ENCODE data around the gene PDGFA.
"Not testable (repeated sequence)": the region's sequence is repeated elsewhere in the genome, so short reads cannot be mapped to it uniquely, and the experiment has no call there.

The PDGFA gene

DNA sequence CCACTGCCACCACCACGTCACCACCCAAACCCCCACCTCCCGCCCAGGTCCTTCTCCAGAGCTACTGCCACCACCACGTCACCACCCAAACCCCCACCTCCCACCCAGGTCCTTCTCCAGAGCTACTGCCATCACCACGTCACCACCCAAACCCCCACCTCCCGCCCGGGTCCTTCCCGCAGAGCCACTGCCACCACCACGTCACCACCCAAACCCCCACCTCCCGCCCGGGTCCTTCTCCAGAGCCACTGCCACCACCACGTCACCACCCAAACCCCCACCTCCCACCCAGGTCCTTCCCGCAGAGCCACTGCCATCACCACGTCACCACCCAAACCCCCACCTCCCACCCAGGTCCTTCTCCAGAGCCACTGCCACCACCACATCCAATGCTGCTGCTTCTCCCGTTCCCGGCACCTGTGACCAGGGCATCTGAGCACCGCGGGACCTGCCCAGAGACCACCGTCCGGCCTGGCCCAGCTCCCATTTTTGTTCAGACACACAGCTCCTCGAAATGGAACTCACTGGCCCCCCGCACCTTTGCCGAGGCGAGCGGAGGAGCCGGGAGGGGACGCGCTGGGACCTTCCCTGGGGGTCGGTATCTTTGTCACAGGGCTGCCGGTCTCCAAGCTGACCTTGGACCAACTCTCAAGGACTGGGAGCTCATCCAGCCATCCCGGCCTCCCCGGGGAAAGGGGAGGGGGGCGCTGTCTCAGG lies 32.7 kb upstream of the PDGFA start:
- not testable (repeated sequence) for DNase-seq (ENCODE audit: low read depth in 2 of 2)

- DNase-seq (ENCODE audit: low read depth in 2 of 2), result not testable (repeated sequence)
These were observed 31.9 kb upstream of the PDGFA start for GRCh38 chr7:551615-551970.

GRCh38 chr7:550881-551614 lies 31.4 kb upstream of the PDGFA start:
- no peak for DNase-seq (ENCODE audit: low read depth in 2 of 2)

DNA sequence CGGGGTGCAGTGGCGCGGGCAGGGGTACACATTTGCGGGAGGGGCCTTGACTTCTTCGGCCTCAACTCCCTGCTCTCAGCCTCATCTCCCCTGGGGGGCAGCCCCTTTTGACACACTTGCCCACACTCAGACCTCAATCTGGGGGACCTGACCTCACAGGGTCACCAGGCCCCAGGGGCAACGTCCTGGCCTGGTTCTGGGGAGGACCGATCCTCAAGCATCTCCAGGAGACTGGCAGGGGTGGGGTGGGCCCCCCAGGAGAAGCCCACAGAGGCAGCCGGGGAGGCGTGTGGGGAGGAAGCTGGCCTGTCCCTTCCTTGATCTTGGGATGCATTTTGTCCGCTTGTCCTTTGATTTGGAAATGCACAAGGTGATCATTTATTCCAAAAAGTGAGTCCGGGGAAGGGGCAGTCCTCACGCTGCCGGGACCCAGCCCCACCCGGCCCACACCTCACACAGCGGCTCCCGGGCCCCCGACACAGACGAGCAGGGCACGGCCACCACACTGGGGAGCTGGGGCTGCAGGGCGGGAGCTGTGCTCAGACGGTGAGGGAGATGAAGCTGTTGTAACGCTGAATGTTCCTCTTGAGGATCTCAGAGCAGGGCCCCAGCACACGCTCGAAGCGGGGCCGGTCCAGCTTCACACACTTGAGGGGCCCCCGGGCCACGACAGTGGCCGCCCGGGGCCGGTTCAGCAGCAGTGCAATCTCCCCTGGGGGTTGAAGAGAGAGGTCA lies 30.4 kb upstream of the PDGFA start:
- DNase-seq (ENCODE audit: low read depth in 2 of 2), result no peak

DNA sequence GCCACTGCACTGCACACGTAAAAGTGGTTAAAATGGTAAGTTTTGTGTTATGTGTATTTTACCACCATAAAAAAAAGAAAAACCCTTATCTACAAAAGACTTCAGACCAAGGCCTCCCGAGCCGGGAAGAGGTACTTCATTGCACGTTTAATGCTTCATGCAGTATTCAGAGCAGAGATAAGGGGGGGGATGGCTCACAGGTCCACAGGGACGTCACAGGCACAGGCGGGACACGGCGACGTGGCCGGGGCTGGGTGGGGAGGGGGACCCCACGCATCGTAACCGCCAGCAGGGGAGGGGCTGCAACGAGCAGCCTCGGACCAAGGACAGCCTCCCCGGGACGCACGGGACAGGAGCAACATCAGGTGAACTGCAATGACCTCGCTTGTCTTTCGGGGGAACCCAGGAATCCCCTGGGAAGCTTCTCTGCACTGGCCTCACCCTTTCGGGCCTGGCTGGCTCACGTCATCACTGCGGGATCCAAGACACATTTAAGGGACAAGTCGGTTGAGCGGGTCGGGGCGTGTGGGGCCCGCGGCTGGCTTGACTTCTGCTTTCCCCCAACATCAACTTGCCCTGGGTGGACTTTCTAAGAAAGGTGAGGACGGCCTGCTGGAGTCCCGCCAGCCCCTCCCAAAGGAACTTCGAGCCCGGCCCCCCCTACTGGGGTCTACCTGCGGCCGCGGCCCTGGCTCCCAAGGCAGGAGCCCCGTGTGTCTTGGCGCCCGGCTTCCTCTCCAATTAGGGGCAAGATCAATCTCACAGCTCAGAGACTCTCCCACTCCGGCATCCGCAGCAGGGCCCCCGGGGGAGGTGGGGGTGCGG lies 29.6 kb upstream of the PDGFA start:
- DNase-seq (ENCODE audit: low read depth in 2 of 2), result no peak

GRCh38 chr7:548401-548800 lies 28.8 kb upstream of the PDGFA start:
- no peak for DNase-seq (ENCODE audit: low read depth in 2 of 2)

- no peak for DNase-seq (ENCODE audit: low read depth in 2 of 2)
These were observed 25.8 kb upstream of the PDGFA start for GRCh38 chr7:545470-545869.

- no peak for DNase-seq (ENCODE audit: low read depth in 2 of 2)
These were observed 24.9 kb upstream of the PDGFA start for GRCh38 chr7:544338-545221.

- DNase-seq (ENCODE audit: low read depth in 2 of 2), result no peak
These were observed 24.1 kb upstream of the PDGFA start for GRCh38 chr7:543501-544337.

DNA sequence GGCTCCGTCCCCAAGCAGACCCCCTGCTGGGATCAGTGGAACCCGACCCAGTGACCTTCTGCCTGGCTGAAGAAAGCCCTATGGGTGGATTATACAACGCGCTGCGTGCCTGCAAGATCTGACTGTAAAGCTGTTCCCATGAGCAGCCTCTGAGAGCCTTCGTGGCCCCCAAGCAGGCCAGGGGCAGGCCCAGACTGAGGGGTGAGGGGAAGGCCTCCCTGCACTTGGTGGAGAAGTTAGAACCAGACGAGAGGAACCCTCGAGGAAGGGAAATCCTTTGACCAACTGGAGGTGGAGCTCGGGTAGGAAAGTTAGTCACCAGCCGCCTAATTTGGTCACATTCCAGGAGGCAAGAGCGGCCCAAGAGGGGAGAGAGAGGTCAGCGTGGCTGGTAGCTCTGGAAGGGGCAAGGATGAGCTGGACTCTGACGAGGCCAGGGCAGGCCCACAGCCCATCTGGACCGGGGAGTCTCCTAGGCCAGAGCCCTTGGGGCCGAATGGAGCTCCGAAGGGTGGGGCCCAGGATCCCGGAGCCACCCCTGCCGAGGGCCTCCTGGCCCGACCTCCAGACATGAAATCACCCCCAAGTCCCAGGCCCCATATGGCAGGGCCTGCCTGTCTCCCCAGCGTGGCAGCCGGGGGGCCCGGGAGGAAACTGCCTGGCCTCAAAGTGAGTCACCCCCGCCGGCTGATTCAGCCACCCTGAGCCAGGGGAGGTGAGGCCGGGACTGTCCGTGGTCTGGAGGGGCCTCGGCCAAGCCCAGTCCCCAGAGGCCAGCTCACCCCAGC lies 23.3 kb upstream of the PDGFA start:
- no peak for DNase-seq (ENCODE audit: low read depth in 2 of 2)

DNA sequence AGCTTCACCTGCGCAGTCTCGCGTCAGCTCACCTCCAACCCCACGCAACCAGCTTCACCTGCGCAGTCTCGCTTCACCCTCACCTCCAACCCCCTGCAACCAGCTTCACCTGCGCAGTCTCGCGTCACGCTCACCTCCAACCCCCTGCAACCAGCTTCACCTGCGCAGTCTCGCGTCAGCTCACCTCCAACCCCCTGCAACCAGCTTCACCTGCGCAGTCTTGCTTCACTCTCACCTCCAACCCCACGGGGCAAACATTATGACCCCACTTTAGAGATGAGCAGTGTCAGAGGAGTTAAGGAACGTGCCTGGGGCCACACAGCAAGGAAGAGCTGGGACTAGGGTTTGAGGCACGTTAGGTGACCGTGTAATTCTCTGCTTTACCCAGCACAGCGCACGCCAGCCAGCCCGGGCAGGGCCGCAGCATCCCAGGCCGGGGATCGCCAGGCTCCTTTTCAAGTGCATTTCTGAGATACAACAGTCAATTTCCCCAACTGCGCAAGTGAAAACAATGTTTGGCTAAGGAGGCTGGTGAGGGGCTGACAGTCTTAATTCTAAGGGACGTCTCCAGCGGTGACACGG lies 22.6 kb upstream of the PDGFA start:
- no peak for DNase-seq (ENCODE audit: low read depth in 2 of 2)

DNA sequence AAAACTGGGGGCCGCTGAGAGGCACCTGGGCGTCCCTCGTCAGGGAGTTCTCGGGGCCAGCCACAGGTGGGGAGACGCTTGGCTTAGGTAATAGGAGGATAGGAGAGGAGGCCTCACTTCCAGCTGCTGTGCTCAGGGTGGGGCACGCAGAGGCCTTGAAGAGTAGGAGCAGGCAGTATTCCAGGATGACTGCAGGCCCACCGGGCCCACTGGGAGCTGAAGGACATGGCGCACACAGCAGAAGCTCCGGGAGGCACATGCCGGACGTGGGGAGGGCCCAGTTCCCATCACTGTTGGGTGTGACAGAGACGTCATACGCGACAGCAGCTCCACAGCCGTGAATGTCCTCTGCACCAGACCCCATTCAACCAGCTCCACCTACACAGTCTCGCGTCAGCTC lies 22.0 kb upstream of the PDGFA start:
- no peak for DNase-seq (ENCODE audit: low read depth in 2 of 2)

- no peak for DNase-seq (ENCODE audit: low read depth in 2 of 2)
These were observed 21.4 kb upstream of the PDGFA start for GRCh38 chr7:540997-541396.

DNA sequence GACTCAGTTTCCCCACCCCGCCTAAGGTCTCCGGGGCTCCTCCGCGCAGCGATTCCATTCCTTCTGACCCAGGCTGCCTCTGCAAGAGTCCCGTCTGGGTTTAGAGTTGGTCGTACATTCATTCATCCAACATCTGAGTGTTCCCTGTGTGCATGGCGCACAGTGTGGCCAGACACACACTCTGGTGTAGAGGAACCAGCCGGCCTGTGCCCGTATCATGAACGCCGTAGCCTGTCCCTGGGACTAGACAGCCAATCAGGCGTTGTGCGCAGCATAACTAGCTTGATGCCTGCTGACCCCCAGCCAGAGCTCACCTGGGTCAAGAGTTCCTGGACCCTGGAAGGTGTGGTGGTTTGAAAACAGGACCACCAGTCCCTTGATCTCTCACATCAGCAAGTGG lies 20.9 kb upstream of the PDGFA start:
- DNase-seq (ENCODE audit: low read depth in 2 of 2), result no peak

- no peak for DNase-seq (ENCODE audit: low read depth in 2 of 2)
These were observed 20.2 kb upstream of the PDGFA start for GRCh38 chr7:539731-540411.

DNA sequence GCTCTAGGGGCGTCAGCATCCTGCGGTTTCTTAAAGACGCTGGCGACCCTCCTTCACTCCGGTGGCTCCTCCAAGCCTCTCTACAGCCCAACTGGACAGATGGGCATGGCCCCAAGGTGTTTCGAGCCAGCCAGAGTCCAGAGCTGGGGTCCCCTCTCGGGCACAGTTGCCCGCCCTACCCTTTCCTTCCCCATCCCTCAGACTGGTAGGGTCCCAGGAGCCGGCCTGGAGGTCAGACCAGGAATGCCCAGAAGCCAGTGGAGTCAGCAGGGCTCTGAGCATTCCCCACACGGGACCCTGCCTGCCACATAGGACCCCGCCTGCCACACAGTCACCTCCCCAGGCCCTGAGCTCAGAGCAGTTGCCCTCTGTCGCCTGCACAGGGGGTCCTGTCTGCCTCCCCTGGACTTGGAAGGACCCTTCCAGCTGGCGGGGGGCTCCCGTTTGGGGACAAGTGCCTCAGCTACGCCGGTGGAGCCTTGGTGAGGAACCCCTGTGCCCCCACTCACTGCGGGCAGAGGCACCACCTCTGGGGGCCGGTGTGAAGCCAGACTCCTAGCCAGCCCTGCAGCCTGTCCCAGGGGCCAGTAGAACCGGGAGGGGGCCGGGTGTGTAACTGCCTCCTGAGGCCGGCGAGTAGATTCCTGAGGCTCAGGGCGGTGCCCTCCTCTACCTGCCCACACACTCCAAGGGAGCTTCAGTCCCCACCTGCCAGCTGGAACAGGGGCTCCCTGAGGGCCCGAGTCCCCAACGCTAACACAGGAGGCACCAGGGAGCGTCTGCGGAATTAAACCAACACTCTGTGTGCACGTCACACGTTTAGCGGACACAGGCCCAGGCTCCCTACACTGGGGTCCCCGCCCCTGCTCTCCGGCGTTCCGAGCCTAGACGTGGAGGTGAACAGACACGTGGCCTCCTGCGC lies 19.4 kb upstream of the PDGFA start:
- no peak for DNase-seq (ENCODE audit: low read depth in 2 of 2)
